SU-DHL-6 (cell line): ENCODE data around the gene RASGRP4.

Experiments used
- H2AFZ ChIP-seq: fragments of 200-600 bp; sonication (generic); 2 replicates; pipeline ENCODE4 v1.6.1; 2014; ENCODE audit warnings: low read depth, mild to moderate bottlenecking, moderate library complexity, mixed read lengths, antibody characterized with exemption, low read length; ENCODE audit not compliant: severe bottlenecking
- H3F3A ChIP-seq: fragments of 200-600 bp; shearing (Covaris generic); 2 replicates; pipeline ENCODE4 v1.6.0; 2016; ENCODE audit warnings: antibody characterized with exemption, mild to moderate bottlenecking; ENCODE audit not compliant: insufficient read depth
- H3K27ac ChIP-seq: fragments of 200-600 bp; sonication (generic); 2 replicates; pipeline ENCODE4 v1.5.1; 2016; ENCODE audit warnings: low read depth, mild to moderate bottlenecking, low read length, moderate library complexity, mixed read lengths
- H3K27me3 ChIP-seq: fragments of 200-600 bp; sonication (generic), shearing (Covaris generic); 2 replicates; pipeline ENCODE4 v1.6.0; 2014; ENCODE audit warnings: mild to moderate bottlenecking, low read length
- H3K36me3 ChIP-seq: fragments of 200-600 bp; sonication (generic); 2 replicates; pipeline ENCODE4 v1.6.1; 2014; ENCODE audit warnings: mild to moderate bottlenecking, low read length, mixed read lengths
- H3K4me2 ChIP-seq: fragments of 300-600, 200-600 bp; shearing (Covaris generic), sonication (generic); 2 replicates; pipeline ENCODE4 v1.6.0; 2014; ENCODE audit warnings: low read length, low read depth, mild to moderate bottlenecking; ENCODE audit not compliant: poor library complexity, severe bottlenecking
- H3K4me3 ChIP-seq: fragments of 200-600 bp; sonication (generic); 2 replicates; pipeline ENCODE4 v1.5.1; 2014; ENCODE audit warnings: antibody characterized with exemption, low read length, mild to moderate bottlenecking, mixed read lengths; ENCODE audit not compliant: insufficient read depth, poor library complexity, severe bottlenecking
- H3K79me2 ChIP-seq: fragments of 200-600 bp; sonication (generic); 2 replicates; pipeline ENCODE4 v1.6.1; 2014; ENCODE audit warnings: mild to moderate bottlenecking, low read length, moderate library complexity; ENCODE audit not compliant: insufficient read depth
- H3K9ac ChIP-seq: fragments of 200-600 bp; sonication (generic); 2 replicates; pipeline ENCODE4 v1.7.0; 2014; ENCODE audit warnings: mild to moderate bottlenecking, low read length
- H3K9me2 ChIP-seq: fragments of 200-600 bp; sonication (generic); replicated peaks from 2 replicates; pipeline ENCODE4 v1.6.1; 2014; ENCODE audit warnings: low read length; ENCODE audit not compliant: insufficient read depth
- H3K9me3 ChIP-seq: fragments of 200-600 bp; sonication (generic); 2 replicates; pipeline ENCODE4 v1.6.1; 2014; ENCODE audit warnings: low read length, mixed read lengths; ENCODE audit not compliant: insufficient read depth
- H4K20me1 ChIP-seq: fragments of 200-600 bp; sonication (generic); 2 replicates; pipeline ENCODE4 v1.6.1; 2014; ENCODE audit warnings: low read depth, mild to moderate bottlenecking, antibody characterized with exemption, low read length, moderate library complexity, mixed read lengths
- CTCF ChIP-seq: fragments of 200-600 bp; sonication (generic); IDR thresholded peaks from one replicate; pipeline ENCODE4 v1.5.1; 2017; ENCODE audit warnings: antibody characterized with exemption, mild to moderate bottlenecking, low read length, moderate library complexity; ENCODE audit not compliant: insufficient read depth, poor library complexity, severe bottlenecking
- EZH2phosphoT487 ChIP-seq: fragments of 200-600 bp; sonication (generic), shearing (Covaris generic); conservative IDR thresholded peaks from 2 replicates; pipeline ENCODE4 v1.6.1; 2018; ENCODE audit warnings: mild to moderate bottlenecking, antibody characterized with exemption, low read length, moderate library complexity, mixed read lengths

Gene RASGRP4

GRCh38 chr19:38387550-38388348 is 38.3 kb downstream of the RASGRP4 start, which contains the start of gene GGN:
GGN (minus strand) TSS chr19:38388034; CDS start chr19:38387261, 773 bp downstream.
- Histone ChIP-seq H3K4me3 (peak within 1 kb of the TSS; percentile 43), H2AFZ (no peak within 1 kb of the TSS), H3K9ac (peak within 1 kb of the TSS; percentile 11; the same call in 1 of the 2 replicates), H3K36me3 (no peaks in the 10 kb centered on the region), H4K20me1 (no peaks in the 10 kb centered on the region), H3K9me3 (no peaks in the 10 kb centered on the region), H3K9me2 (no peaks in the 10 kb centered on the region), H3K79me2 (no peaks in the 10 kb centered on the region), H3K27me3 (no peaks in the 10 kb centered on the region), H3K4me2 (peak within 1 kb of the TSS; percentile 59), H3F3A (no peaks in the 10 kb centered on the region), H3K27ac (no peak within 1 kb of the TSS)
- TF ChIP-seq EZH2phosphoT487: no peak
- TF ChIP-seq CTCF: no peak

- no peaks in the 10 kb centered on the region for H3F3A ChIP-seq
- H3K27me3 ChIP-seq: no peaks in the 10 kb centered on the region
- H3K4me2 ChIP-seq: peak overlapping the region; percentile 59
- H3K79me2 ChIP-seq: no peaks in the 10 kb centered on the region
- H2AFZ ChIP-seq: no peak overlapping the region
- H3K4me3 ChIP-seq: peak overlapping the region; percentile 43
- no peak overlapping the region for H3K27ac ChIP-seq
- H3K36me3 ChIP-seq: no peaks in the 10 kb centered on the region
- H3K9ac ChIP-seq: no peak overlapping the region
- no peaks in the 10 kb centered on the region for H3K9me3 ChIP-seq
- TF ChIP-seq EZH2phosphoT487 (no peak), CTCF (no peak)
- H4K20me1 ChIP-seq: no peaks in the 10 kb centered on the region
- H3K9me2 ChIP-seq: no peaks in the 10 kb centered on the region
Measured at GRCh38 chr19:38386971-38387549, 39.0 kb downstream of the RASGRP4 start.

- TF ChIP-seq EZH2phosphoT487 (no peak), CTCF (no peak)
- H3K9me2 ChIP-seq: no peaks in the 10 kb centered on the region
- H4K20me1 ChIP-seq: no peaks in the 10 kb centered on the region
- H3K9ac ChIP-seq: no peak overlapping the region
- H2AFZ ChIP-seq: no peak overlapping the region
- H3K9me3 ChIP-seq: no peaks in the 10 kb centered on the region
- H3F3A ChIP-seq: no peaks in the 10 kb centered on the region
- H3K27ac ChIP-seq: no peak overlapping the region
- H3K4me2 ChIP-seq: no peak overlapping the region
- H3K79me2 ChIP-seq: no peaks in the 10 kb centered on the region
- H3K27me3 ChIP-seq: no peaks in the 10 kb centered on the region
- H3K4me3 ChIP-seq: no peak overlapping the region
- H3K36me3 ChIP-seq: no peaks in the 10 kb centered on the region
Measured at GRCh38 chr19:38386300-38386970, 39.6 kb downstream of the RASGRP4 start.
